Kidney epithelial cell (primary cell): Measurements from ENCODE around the gene GNRH2. TPM values are rescaled to one million over a fixed set of nuclear protein-coding genes. Genes with fewer than 3 reads are reported as not detected.
"Not testable (repeated sequence)": the region's sequence is repeated elsewhere in the genome, so short reads cannot be mapped to it uniquely, and the experiment has no call there.

Experiments
- DNase-seq: peaks from one replicate; pipeline ENCODE4 v3.0.0-alpha.2; 2010; ENCODE audit warnings: low read depth
- H3K27me3 ChIP-seq: 2 replicates; pipeline ENCODE4 v1.6.0; 2011; ENCODE audit warnings: low read length; ENCODE audit not compliant: control insufficient read depth, insufficient read depth
- H3K36me3 ChIP-seq: 2 replicates; pipeline ENCODE4 v1.5.1; 2011; ENCODE audit warnings: low read length; ENCODE audit not compliant: control insufficient read depth, insufficient read depth
- H3K4me3 ChIP-seq: 2 replicates; pipeline ENCODE4 v1.5.1; 2011; ENCODE audit warnings: low read depth, mild to moderate bottlenecking, control low read depth, low read length
- CTCF ChIP-seq: IDR thresholded peaks from 2 replicates; pipeline ENCODE4 v1.5.1; 2011; ENCODE audit warnings: mild to moderate bottlenecking, moderate library complexity, low read length, control low read depth, inconsistent platforms; ENCODE audit not compliant: insufficient read depth, poor library complexity, severe bottlenecking
- total RNA-seq: library from RNA; depleted of rRNA; stranded (reverse); fragments of >200 nt; gene quantifications from 2 replicates; pipeline ENCODE4 v1.2.3, GENCODE V29; 2015

GNRH2 gene
- total RNA-seq, 1 donor from 2014 or later = not detected

DNA sequence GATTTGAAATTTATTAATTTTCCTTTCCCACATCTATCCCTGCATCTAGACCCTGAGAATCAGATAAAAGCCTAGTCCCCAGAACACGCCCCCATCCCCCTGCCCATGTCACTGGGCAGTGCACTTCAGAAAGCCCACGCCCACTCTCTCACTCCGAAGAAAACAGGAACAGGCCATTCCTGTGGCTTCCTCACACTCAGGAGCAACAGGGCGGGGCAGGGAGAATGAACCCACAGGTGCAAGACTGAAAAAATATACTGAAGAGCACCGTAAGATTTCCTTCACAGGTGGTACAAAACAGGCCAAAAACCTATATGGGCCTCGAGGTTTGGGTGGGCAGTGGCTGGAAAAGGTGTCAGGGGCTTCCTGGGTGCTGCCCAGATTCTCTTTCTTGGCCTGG, 31.4 kb downstream of the GNRH2 start:
- DNase-seq = no peak
- H3K4me3 ChIP-seq = no peak overlapping the region
- no peak for TF ChIP-seq CTCF
- H3K27me3 ChIP-seq = peaks cover 17% of the 10 kb centered on the region
- no peaks in the 10 kb centered on the region for H3K36me3 ChIP-seq

DNA sequence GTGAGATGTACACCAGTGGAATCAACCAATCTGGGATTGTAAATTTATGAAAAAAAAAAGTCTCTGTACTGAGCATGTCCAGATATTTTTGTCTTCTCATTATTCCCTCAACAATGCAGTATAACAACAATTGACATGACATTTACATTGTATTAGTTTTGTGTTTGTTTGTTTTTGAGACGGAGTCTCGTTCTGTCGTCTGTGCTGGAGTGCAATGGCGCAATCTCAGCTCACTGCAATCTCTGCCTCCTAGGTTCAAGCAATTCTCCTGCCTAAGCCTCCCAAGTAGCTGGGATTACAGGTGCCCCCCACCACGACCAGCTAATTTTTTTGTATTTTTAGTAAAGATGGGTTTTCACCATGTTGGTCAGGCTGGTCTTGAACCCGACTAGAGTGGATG, 31.9 kb downstream of the GNRH2 start:
- not testable (repeated sequence) for H3K36me3 ChIP-seq
- H3K27me3 ChIP-seq = peaks cover 17% of the 10 kb centered on the region

DNA sequence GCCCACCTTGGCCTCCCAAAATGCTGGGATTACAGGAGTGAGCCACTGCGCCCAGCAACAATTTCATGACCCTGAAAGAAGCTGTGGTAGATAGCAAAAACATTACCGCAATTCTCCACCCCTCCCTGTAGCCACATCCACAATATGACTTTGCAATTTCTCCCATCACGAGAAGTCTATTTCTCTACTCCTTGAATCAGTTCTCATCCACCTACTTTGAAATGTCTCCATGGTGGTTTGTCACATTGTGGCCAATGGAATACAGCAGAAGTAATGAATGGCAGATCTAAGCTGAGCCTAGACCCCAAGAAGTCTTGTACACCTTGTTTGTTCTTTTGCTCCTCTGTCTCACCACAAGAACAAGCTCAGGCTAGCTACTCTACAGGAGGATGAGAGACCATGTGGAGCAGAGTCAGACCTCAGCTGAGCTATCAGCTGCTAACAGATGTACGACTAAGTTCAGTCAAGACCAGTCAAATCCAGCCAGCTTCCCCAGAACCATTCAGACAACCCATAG, 34.3 kb downstream of the GNRH2 start:
- H3K36me3 ChIP-seq = no peaks in the 10 kb centered on the region
- DNase-seq = no peak
- TF ChIP-seq CTCF = no peak
- H3K4me3 ChIP-seq = no peak overlapping the region
- H3K27me3 ChIP-seq = peaks cover 22% of the 10 kb centered on the region

More for the DNA sequence above, 31.9 kb downstream of the GNRH2 start:
- not testable (repeated sequence) for DNase-seq, H3K4me3 ChIP-seq

DNA sequence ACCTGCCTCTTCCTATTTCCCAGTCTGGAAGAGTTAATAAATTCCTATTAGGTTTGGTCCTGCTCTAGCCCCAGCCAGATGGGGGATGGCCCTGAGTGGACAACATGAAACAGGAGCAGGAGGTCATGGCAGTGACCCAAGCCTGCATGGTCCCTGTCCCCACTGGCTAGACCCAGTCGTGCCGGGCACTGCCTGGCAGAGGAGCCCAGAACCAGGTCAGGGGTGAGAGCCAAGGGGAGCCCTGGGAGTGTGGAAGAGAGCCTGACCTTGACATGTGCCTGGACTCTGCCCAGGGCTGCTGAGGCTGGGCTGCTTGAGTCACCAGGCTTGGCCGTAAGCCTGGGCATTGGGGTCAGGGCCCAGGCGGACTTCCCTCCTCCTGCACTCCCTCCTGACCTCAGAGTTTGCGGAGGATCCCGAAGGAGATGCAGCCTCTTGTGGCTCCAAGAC, 37.5 kb downstream of the GNRH2 start:
- Histone ChIP-seq H3K27me3 (peaks cover 44% of the 10 kb centered on the region), H3K4me3 (no peak overlapping the region), H3K36me3 (no peaks in the 10 kb centered on the region)
- TF ChIP-seq CTCF = no peak
- DNase-seq = no peak

DNA sequence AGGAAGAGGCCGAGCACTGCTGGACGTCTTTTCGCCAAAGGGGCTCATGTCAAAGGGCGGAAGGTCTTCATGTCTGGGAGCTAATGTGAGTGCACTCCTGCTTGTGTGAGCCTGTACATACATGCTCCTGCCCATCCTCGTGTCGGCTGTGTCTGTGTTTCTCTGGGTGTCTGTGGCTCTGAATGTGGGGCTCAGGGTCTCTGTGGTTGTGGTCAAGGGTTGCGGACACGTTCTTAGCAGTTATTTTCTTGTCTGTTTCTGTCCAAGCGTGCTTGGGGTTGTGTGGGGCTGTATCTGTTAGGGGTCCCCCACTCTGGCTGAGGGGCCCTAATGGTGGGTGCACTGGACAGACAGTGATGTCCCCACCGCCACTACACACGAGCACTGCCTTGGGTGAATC, 38.2 kb downstream of the GNRH2 start:
- Histone ChIP-seq H3K36me3 (no peaks in the 10 kb centered on the region), H3K4me3 (no peak overlapping the region), H3K27me3 (peaks cover 44% of the 10 kb centered on the region)
- no peak for DNase-seq
- TF ChIP-seq CTCF = no peak

GRCh38 chr20:3082306-3082951, 39.0 kb downstream of the GNRH2 start:
- TF ChIP-seq CTCF = no peak
- H3K36me3 ChIP-seq = no peaks in the 10 kb centered on the region
- peaks cover 44% of the 10 kb centered on the region for H3K27me3 ChIP-seq
- DNase-seq = no peak
- no peak overlapping the region for H3K4me3 ChIP-seq
